ENCODE data around the gene RIOK1. TPM values are rescaled to one million over a fixed set of nuclear protein-coding genes. Genes with fewer than 3 reads are reported as not detected.
A peak's percentile ranks its signal among the peaks of the same experiment; 100 is the strongest.

RIOK1 gene
- total and polyA plus RNA-seq, 2 of the 13 experiments (the other 11 are each of a cell fraction or from before 2014, with no cell fraction given), result 9.4 to 37.8 TPM

DNA sequence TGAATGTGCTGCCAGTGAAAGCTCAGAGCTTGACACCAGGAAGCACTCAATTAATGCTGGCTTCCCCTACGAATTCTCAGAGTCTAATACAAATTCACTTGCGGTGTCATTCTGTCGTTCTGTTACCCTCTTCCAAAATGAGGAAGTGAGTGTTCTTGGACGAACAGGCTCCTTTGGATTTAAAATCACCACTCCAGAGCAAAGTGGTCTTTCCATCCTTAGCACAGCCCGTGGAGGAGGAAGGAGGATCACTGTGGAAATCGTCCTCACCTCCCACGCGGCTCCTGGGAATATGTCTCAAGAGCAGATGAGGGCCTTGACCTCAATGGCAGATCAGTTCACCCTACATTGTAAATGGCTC lies 41.7 kb downstream of the RIOK1 start (continued):
- TF ChIP-seq ZNF101 (CRISPR knock-in tag; IDR thresholded peaks at IDR 0.05; ENCODE audit: borderline replicate concordance, low read depth), result no peak
- no peak for TF ChIP-seq ZBED4 (CRISPR knock-in tag; IDR thresholded peaks at IDR 0.05; ENCODE audit: borderline replicate concordance)
- TF ChIP-seq JUN (CRISPR knock-in tag; IDR thresholded peaks at IDR 0.05), result 0 out of 2 replicates have a peak, but pooled peaks have one; percentile 15
- TF ChIP-seq JUNB (CRISPR knock-in tag; IDR thresholded peaks at IDR 0.05; ENCODE audit: borderline replicate concordance), result no peak
- TF ChIP-seq GATAD2A (CRISPR knock-in tag; IDR thresholded peaks at IDR 0.05), result no peak
- no peak for TF ChIP-seq ZNF263 (CRISPR knock-in tag; IDR thresholded peaks at IDR 0.05)
- no peak for TF ChIP-seq ZNF567 (CRISPR knock-in tag; IDR thresholded peaks at IDR 0.05; ENCODE audit: borderline replicate concordance)
- no peak for TF ChIP-seq GTF2F1 (IDR thresholded peaks at IDR 0.05; ENCODE audit: low read length)
- TF ChIP-seq HNRNPH1 (optimal IDR thresholded peaks at IDR 0.05; ENCODE audit: low read depth, low read length), result no peak
- no peak for TF ChIP-seq ATRX (CRISPR knock-in tag; IDR thresholded peaks at IDR 0.05; ENCODE audit: borderline replicate concordance)
- TF ChIP-seq TEAD3 (CRISPR knock-in tag; optimal IDR thresholded peaks at IDR 0.05; ENCODE audit: borderline replicate concordance), result peak; percentile 20
- TF ChIP-seq ZNF713 (CRISPR knock-in tag; IDR thresholded peaks at IDR 0.05), result no peak
- TF ChIP-seq ZNF326 (CRISPR knock-in tag; IDR thresholded peaks at IDR 0.05; ENCODE audit: borderline replicate concordance), result 0 out of 2 replicates have a peak, but pooled peaks have one; percentile 25
- no peak for TF ChIP-seq ZNF672 (CRISPR knock-in tag; IDR thresholded peaks at IDR 0.05)
- TF ChIP-seq, protein P1, sequence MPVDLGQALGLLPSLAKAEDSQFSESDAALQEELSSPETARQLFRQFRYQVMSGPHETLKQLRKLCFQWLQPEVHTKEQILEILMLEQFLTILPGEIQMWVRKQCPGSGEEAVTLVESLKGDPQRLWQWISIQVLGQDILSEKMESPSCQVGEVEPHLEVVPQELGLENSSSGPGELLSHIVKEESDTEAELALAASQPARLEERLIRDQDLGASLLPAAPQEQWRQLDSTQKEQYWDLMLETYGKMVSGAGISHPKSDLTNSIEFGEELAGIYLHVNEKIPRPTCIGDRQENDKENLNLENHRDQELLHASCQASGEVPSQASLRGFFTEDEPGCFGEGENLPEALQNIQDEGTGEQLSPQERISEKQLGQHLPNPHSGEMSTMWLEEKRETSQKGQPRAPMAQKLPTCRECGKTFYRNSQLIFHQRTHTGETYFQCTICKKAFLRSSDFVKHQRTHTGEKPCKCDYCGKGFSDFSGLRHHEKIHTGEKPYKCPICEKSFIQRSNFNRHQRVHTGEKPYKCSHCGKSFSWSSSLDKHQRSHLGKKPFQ (CRISPR knock-in tag; IDR thresholded peaks at IDR 0.05; ENCODE audit: insufficient replicate concordance), result no peak
- TF ChIP-seq, protein P2, sequence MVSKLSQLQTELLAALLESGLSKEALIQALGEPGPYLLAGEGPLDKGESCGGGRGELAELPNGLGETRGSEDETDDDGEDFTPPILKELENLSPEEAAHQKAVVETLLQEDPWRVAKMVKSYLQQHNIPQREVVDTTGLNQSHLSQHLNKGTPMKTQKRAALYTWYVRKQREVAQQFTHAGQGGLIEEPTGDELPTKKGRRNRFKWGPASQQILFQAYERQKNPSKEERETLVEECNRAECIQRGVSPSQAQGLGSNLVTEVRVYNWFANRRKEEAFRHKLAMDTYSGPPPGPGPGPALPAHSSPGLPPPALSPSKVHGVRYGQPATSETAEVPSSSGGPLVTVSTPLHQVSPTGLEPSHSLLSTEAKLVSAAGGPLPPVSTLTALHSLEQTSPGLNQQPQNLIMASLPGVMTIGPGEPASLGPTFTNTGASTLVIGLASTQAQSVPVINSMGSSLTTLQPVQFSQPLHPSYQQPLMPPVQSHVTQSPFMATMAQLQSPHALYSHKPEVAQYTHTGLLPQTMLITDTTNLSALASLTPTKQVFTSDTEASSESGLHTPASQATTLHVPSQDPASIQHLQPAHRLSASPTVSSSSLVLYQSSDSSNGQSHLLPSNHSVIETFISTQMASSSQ (IDR thresholded peaks at IDR 0.05; ENCODE audit: low read depth), result no peak
- TF ChIP-seq, protein P2 (CRISPR knock-in tag; IDR thresholded peaks at IDR 0.05; ENCODE audit: borderline replicate concordance), result no peak
- no peak for TF ChIP-seq ZNF781 (CRISPR knock-in tag; IDR thresholded peaks at IDR 0.05; ENCODE audit: borderline replicate concordance, not compliant biosample characterization)
- TF ChIP-seq ZNF558 (CRISPR knock-in tag; IDR thresholded peaks at IDR 0.05; ENCODE audit: borderline replicate concordance), result no peak
- no peak for TF ChIP-seq RNF2 (conservative IDR thresholded peaks at IDR 0.05; ENCODE audit: low read depth)
- TF ChIP-seq HIVEP1 (CRISPR knock-in tag; IDR thresholded peaks at IDR 0.05), result 0 out of 2 replicates have a peak, but pooled peaks have one; percentile 18
- peak; percentile 21; the same call in 1 of the 2 replicates for TF ChIP-seq PAWR (CRISPR knock-in tag; IDR thresholded peaks at IDR 0.05; ENCODE audit: borderline replicate concordance)
- no peak for TF ChIP-seq ZMYM2 (CRISPR knock-in tag; IDR thresholded peaks at IDR 0.05)

Measured in HepG2 (cell line).